NCI-H2196 (cell line): ENCODE data around the gene FAM241B.

Experiments
- DNase-seq: peaks from one replicate; lab custom pipeline; 2025; ENCODE audit not compliant: unreplicated experiment; lab: John Stamatoyannopoulos, UW

FAM241B gene

DNA sequence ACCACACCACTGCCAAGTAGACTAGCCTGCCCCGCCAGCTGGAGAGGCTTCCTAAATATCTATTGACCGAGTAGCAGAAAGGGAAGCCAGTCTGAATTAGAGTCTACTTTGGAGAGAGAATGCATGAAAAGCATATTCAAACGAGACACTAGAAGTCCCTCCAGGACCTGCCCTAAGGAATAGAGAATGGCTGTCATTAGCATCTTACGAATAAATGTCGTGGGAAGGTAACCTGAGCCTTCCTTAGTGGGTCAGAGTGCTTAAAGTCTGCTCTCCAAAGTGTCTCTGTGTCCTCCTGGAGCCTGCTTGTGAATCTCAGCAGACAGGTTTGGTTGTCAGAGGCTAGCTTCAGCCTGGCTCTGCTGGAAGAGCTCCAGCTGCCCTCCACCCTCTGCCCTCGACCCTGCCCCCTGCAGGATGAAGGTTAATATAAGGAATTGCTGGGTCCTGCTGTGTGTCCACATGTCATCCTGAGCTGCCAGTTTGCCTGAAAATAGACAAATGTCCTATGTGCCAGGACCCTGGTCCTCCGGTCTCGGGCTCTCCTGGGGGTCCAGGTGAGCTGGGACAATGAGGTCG lies 33.4 kb downstream of the FAM241B start:
- no peak for DNase-seq

DNA sequence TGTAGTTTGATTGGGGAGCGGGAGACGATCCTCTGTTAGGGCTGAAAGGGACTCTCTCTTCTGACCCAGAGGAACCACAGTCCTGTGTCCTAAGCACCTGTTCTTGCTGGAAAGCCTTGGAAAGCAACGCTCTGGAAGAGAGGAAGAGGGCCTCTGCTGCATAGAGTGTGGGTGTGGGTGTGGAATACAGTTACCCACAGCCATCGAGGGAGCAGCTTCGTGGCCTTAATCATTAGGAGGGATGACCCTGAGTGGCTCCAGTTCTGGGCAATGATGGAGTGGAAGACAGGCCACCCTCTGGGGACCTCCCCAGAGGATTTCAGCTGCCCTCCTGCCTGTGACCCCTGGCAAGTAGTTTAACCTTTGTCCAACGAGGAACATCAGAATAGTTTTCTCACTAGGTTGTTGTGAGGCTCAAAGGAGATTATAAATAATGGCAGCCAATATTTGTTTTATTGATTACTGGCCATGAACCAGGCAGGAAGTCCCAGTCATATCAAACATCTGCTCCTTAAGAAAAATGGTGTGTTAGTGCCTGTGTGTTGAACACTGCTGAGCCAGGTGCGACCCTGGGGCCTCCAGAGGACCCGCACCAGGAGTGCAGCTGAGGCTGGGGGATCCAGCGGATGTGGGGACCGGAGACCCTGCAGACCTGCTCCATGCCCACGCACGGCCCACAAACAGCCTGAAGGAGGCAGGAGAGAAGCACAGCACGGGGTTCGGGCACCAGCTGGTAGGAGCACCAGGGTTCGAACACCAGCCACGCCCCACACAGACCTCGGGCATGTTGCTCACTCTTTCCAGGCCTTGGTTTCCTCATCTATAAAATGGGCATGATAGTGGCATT lies 35.6 kb downstream of the FAM241B start:
- no peak for DNase-seq

DNA sequence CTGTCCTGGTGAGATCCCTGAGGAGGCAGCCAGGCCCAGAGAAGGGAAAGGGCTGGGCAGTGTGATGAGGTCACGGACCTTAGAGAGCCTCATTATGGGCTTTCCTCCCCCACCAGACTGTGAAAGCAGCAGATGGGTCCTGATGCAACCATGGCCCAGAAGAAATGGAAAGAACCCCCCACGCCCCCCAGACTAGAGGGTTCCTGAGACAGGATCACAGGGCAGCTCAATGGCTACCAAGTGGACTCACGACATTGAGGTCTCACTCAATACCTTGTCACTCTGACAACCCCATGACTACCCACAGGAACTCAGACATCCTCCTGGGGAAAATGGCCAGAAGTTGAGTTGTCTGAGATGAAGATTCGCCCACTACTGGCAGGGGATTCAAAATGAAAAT lies 36.7 kb downstream of the FAM241B start:
- DNase-seq, result no peak

DNA sequence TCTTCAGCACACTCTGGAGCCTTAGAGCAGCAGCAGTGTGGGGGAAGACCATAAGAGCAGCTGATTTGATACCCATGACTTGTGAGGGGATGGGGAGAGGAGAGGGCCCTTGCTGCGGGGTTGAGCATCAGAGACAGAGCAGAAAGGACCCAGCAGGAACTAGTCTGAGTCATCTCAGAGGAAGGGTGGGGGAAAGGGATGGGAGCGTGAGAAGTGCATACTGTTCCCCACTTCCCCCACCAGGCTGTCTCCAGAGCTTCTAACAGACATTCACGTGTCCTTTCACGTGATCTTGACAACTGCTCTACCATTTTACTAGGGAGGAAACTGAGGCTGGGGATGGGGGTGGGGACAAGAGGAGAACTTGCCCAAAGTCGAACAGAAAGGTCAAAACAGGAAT lies 38.7 kb downstream of the FAM241B start:
- no peak for DNase-seq

DNA sequence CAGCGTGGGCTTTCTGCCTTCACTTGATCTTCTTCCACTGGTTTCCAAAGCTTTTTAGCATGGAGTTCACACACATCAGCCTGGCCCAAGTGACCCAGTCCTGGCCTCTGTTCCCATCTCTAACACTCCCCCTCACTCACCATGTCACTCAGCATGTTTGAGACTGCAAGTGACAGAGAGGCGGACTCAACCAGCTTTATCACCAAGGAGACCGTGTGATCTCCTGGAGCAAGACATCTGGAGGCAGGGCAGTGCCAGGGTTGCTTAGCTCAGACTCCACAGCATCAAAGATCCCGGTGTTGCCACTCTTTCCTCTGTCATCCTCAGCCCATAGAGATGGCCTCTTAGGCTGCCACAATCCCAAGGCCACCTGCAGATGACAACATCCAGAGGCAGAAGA lies 39.4 kb downstream of the FAM241B start:
- DNase-seq, result no peak

DNA sequence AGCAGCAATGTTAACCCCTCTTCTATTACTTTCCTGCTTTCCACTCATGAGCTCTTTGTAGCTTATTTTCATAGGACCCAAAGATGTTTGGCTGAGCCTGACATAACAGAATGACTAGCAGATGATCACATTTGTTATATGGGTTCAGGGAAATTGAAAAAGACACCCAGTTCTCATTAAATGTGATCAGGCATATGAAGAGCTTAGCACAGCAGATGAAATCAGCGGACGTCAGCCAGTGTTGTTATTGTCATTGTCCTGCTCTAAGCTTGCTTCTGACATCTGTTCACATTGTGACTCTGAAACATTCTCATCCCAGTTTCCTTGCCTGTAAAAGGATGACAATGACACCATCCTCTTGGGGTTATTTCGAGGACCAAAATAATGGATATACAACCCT lies 43.5 kb downstream of the FAM241B start:
- DNase-seq, result no peak

- DNase-seq, result no peak
Observed at GRCh38 chr10:69674786-69675185, 44.7 kb downstream of the FAM241B start.

- no peak for DNase-seq
Observed at GRCh38 chr10:69676301-69676700, 46.3 kb downstream of the FAM241B start.

- no peak for DNase-seq
Observed at GRCh38 chr10:69677985-69678654, 48.1 kb downstream of the FAM241B start.

DNA sequence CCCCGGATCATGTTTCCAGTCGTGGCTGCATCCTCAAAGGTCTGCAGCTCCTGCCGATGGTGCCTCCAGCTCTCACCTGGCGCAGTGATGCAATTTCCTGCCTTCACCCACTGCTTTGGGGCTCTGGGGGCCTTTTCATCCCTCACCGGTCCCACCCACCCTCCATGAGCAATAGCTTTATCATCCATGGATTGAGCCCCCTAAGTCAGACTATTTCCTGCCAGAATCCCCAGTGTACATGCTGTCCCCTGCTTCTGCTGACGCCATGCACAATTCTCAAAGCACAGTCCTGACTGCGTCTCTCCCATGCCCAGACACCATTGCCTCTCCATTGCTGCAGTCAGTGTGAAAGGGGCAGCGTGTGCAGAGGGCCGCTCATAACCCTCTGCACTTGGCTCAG lies 49.7 kb downstream of the FAM241B start:
- DNase-seq, result no peak

GRCh38 chr10:69680610-69681009 lies 50.6 kb downstream of the FAM241B start:
- DNase-seq, result no peak

- DNase-seq, result no peak
Observed at GRCh38 chr10:69681436-69681835, 51.4 kb downstream of the FAM241B start.

DNA sequence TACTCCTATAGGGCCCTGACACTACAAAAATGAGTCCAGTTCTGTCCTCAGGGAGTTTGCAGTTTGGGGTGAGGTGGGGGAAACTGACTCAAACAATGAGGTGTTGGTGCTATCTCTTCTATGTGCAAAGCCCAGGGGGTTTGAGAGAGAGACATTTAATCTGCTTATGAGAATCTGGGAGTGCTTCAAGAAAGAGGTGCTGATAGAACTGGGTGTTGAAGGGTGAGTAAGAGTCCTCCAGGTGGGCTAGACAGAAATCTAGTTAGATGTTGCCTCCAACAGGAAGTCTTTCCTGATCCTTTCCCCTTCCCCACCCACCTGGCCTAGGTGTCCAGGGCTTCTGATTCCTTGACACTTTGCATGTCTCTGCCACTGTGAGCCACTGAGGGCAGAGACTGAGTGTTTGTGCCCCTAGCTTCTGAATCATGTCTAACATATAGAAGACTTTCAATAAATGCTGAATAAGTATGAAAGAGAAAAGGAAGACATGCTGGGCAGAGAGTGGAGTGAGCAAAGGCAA lies 53.0 kb downstream of the FAM241B start:
- no peak for DNase-seq
